ENCODE data around the gene MRPL58.

MRPL58 gene

GRCh38 chr17:74971842-74972106, 40.7 kb upstream of the MRPL58 start:
- no peak for TF ChIP-seq CTCF (IDR thresholded peaks at IDR 0.05)

- no peak for TF ChIP-seq CTCF (IDR thresholded peaks at IDR 0.05)
Observed at GRCh38 chr17:74972107-74972972, 40.1 kb upstream of the MRPL58 start, which contains the start of gene HID1. Gene HID1 (minus strand): TSS chr17:74972759. CDS start chr17:74972656, 103 bp downstream.

GRCh38 chr17:74972973-74973328, 39.5 kb upstream of the MRPL58 start:
- no peak for TF ChIP-seq CTCF (IDR thresholded peaks at IDR 0.05)

GRCh38 chr17:74975943-74976342, 36.5 kb upstream of the MRPL58 start:
- no peak for TF ChIP-seq CTCF (IDR thresholded peaks at IDR 0.05)

GRCh38 chr17:74977802-74978201, 34.7 kb upstream of the MRPL58 start:
- no peak for TF ChIP-seq CTCF (IDR thresholded peaks at IDR 0.05)

- no peak for TF ChIP-seq CTCF (IDR thresholded peaks at IDR 0.05)
Observed at GRCh38 chr17:74978240-74978639, 34.2 kb upstream of the MRPL58 start.

GRCh38 chr17:74979408-74980146, 32.9 kb upstream of the MRPL58 start:
- TF ChIP-seq CTCF (IDR thresholded peaks at IDR 0.05) = no peak
